NB4 (cell line): ENCODE measurements around the gene TM4SF4.

Source experiments
- CTCF ChIP-seq: IDR thresholded peaks from one replicate; pipeline ENCODE4 v1.5.1; 2012; ENCODE audit warnings: low read depth, low read length
- MAX ChIP-seq: IDR thresholded peaks from 2 replicates; pipeline ENCODE4 v1.6.1; 2011; ENCODE audit warnings: low read depth, low read length
- MYC ChIP-seq: IDR thresholded peaks from 2 replicates; pipeline ENCODE4 v1.6.1; 2011; ENCODE audit warnings: low read depth, low read length
- POLR2A ChIP-seq: IDR thresholded peaks from 2 replicates; pipeline ENCODE4 v1.6.1; 2011; ENCODE audit warnings: mild to moderate bottlenecking; ENCODE audit not compliant: insufficient read length; ENCODE audit errors: extremely low read depth

GRCh38 chr3:149476225-149476624 lies 1.7 kb downstream of the TM4SF4 start:
- TF ChIP-seq CTCF, result no peak
- no peak for TF ChIP-seq POLR2A
- no peak for TF ChIP-seq MAX
- no peak for TF ChIP-seq MYC
